Fibroblast of pulmonary artery (primary cell): Measurements from ENCODE around the gene DOK4.
"Not testable (repeated sequence)": the region's sequence is repeated elsewhere in the genome, so short reads cannot be mapped to it uniquely, and the experiment has no call there.

ENCODE experiments used
- DNase-seq: peaks from one replicate; pipeline ENCODE4 v3.0.0-alpha.2; 2010; ENCODE audit warnings: low read depth
- H3K4me3 ChIP-seq: replicated peaks from 2 replicates; pipeline ENCODE4 v1.5.1; 2011; ENCODE audit warnings: low read depth, mild to moderate bottlenecking, control low read depth, low read length, moderate library complexity
- TF ChIP-seq, protein P1 (sequence below): IDR thresholded peaks from 2 replicates; pipeline ENCODE4 v1.5.1; 2011; ENCODE audit warnings: mild to moderate bottlenecking, control low read depth, low read length, inconsistent platforms; ENCODE audit errors: missing control alignments

Gene DOK4

GRCh38 chr16:57444711-57445110, 41.6 kb downstream of the DOK4 start:
- DNase-seq = peak; percentile 27
- no peak overlapping the region for H3K4me3 ChIP-seq
- TF ChIP-seq, protein P1, sequence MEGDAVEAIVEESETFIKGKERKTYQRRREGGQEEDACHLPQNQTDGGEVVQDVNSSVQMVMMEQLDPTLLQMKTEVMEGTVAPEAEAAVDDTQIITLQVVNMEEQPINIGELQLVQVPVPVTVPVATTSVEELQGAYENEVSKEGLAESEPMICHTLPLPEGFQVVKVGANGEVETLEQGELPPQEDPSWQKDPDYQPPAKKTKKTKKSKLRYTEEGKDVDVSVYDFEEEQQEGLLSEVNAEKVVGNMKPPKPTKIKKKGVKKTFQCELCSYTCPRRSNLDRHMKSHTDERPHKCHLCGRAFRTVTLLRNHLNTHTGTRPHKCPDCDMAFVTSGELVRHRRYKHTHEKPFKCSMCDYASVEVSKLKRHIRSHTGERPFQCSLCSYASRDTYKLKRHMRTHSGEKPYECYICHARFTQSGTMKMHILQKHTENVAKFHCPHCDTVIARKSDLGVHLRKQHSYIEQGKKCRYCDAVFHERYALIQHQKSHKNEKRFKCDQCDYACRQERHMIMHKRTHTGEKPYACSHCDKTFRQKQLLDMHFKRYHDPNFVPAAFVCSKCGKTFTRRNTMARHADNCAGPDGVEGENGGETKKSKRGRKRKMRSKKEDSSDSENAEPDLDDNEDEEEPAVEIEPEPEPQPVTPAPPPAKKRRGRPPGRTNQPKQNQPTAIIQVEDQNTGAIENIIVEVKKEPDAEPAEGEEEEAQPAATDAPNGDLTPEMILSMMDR = no peak

- H3K4me3 ChIP-seq, DNase-seq: not testable (repeated sequence)
These were observed 45.7 kb downstream of the DOK4 start for GRCh38 chr16:57440551-57440950.

- not testable (repeated sequence) for H3K4me3 ChIP-seq, DNase-seq
These were observed 46.3 kb downstream of the DOK4 start for GRCh38 chr16:57439947-57440346.

- H3K4me3 ChIP-seq = no peak overlapping the region
- DNase-seq = no peak
- TF ChIP-seq, protein P1 = no peak
These were observed 50.5 kb downstream of the DOK4 start for GRCh38 chr16:57435838-57436237.

- no peak overlapping the region for H3K4me3 ChIP-seq
- TF ChIP-seq, protein P1 = no peak
- DNase-seq = no peak
These were observed 52.3 kb downstream of the DOK4 start for GRCh38 chr16:57434003-57434402.

- no peak for DNase-seq
- no peak overlapping the region for H3K4me3 ChIP-seq
- TF ChIP-seq, protein P1 = no peak
These were observed 53.3 kb downstream of the DOK4 start for GRCh38 chr16:57432989-57433388.

DNA sequence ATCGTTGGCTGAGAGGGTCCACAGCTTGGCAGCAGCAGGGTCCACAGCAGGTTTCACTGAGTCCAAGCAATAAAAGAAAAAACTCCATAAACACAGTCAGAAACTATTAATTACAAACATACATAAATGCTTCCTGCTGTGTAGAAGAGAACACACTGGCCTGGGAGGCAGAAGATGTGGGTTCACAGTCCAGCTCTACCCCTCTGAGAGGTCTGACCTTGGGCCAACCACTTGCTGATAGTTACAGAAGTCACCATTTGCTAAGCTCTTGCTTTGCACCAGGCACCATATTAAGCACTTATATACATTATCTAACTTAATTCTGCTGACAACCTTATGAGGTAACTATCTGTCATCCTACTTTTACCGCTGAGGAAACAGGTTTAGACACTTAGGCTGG, 53.8 kb downstream of the DOK4 start:
- TF ChIP-seq, protein P1 = no peak
- no peak overlapping the region for H3K4me3 ChIP-seq
- DNase-seq = no peak

GRCh38 chr16:57430955-57431354, 55.3 kb downstream of the DOK4 start:
- DNase-seq = no peak
- TF ChIP-seq, protein P1 = no peak
- H3K4me3 ChIP-seq = no peak overlapping the region
